Testis (tissue), 2 donors: Measurements from ENCODE around the gene RTL10.

ENCODE experiments used
- CTCF ChIP-seq, 3 experiments: fragments of 450-650 bp in 2 of 3; fragments of 200-600 bp in 1 of 3; sonication (generic) in 1 of 3; IDR thresholded peaks; one replicate each; pipeline ENCODE4 v1.5.1; 2016 to 2019; ENCODE audit warnings: antibody characterized with exemption in 3 of 3, mild to moderate bottlenecking in 2 of 3, moderate library complexity in 1 of 3
- POLR2A ChIP-seq: fragments of 450-650 bp; IDR thresholded peaks from one replicate; pipeline ENCODE4 v1.6.1; 2017; ENCODE audit warnings: antibody characterized with exemption, mild to moderate bottlenecking, moderate library complexity

GRCh38 chr22:19891317-19892256 lies 36.9 kb upstream of the RTL10 start:
- no peak for TF ChIP-seq POLR2A
- TF ChIP-seq CTCF (IDR thresholded peaks at IDR 0.05): no peak
